HuH-7 (cell line): ENCODE data around the gene CBX4.
"Not testable (repeated sequence)": the region's sequence is repeated elsewhere in the genome, so short reads cannot be mapped to it uniquely, and the experiment has no call there.

Experiments used
- DNase-seq: peaks from one replicate; pipeline ENCODE4 v3.0.0; 2011; ENCODE audit warnings: low spot score

CBX4 gene

GRCh38 chr17:79859676-79860615 lies 20.7 kb upstream of the CBX4 start:
- no peak for DNase-seq

GRCh38 chr17:79857095-79857494 lies 17.9 kb upstream of the CBX4 start:
- DNase-seq, result no peak

- no peak for DNase-seq
These were observed 16.3 kb upstream of the CBX4 start for GRCh38 chr17:79855331-79856124.

GRCh38 chr17:79854080-79855060 lies 15.1 kb upstream of the CBX4 start:
- DNase-seq, result no peak

- not testable (repeated sequence) for DNase-seq
These were observed 13.9 kb upstream of the CBX4 start for GRCh38 chr17:79853168-79853567.

- DNase-seq, result no peak
These were observed 13.5 kb upstream of the CBX4 start for GRCh38 chr17:79852748-79853147.

GRCh38 chr17:79851461-79851817 lies 12.2 kb upstream of the CBX4 start:
- DNase-seq, result no peak

- no peak for DNase-seq
These were observed 11.6 kb upstream of the CBX4 start for GRCh38 chr17:79850571-79851460.

GRCh38 chr17:79849953-79850352 lies 10.7 kb upstream of the CBX4 start:
- DNase-seq, result no peak

GRCh38 chr17:79848370-79848766 lies 9.1 kb upstream of the CBX4 start:
- DNase-seq, result no peak

- DNase-seq, result no peak
These were observed 8.6 kb upstream of the CBX4 start for GRCh38 chr17:79847698-79848369.

- no peak for DNase-seq
These were observed 6.3 kb upstream of the CBX4 start for GRCh38 chr17:79845601-79845949.

GRCh38 chr17:79844869-79845600 lies 5.8 kb upstream of the CBX4 start:
- peak; percentile 92 for DNase-seq

- DNase-seq, result peak; percentile 77
These were observed 4.9 kb upstream of the CBX4 start for GRCh38 chr17:79843816-79844800.

- DNase-seq, result no peak
These were observed 4.2 kb upstream of the CBX4 start for GRCh38 chr17:79843474-79843815.

- DNase-seq, result no peak
These were observed 3.6 kb upstream of the CBX4 start for GRCh38 chr17:79842656-79843473.

- no peak for DNase-seq
These were observed 3.0 kb upstream of the CBX4 start for GRCh38 chr17:79842136-79842655.
